Neuronal stem cell (in vitro differentiated cells): Measurements from ENCODE around the gene NPFFR2.

ENCODE experiments used
- DNase-seq: peaks from one replicate; pipeline ENCODE4 v3.0.0-alpha.2; 2013; ENCODE audit warnings: low spot score
- H2AFZ ChIP-seq: one replicate; pipeline ENCODE4 v1.6.1; 2013; ENCODE audit warnings: mild to moderate bottlenecking, low read length, inconsistent platforms
- H2AK5ac ChIP-seq: 2 replicates; pipeline ENCODE4 v1.6.1; 2013; ENCODE audit warnings: low read depth, mild to moderate bottlenecking, inconsistent platforms, low read length, moderate library complexity, mixed read lengths
- H2BK120ac ChIP-seq: 2 replicates; pipeline ENCODE4 v1.6.1; 2013; ENCODE audit warnings: low read depth, mild to moderate bottlenecking, inconsistent platforms, low read length, moderate library complexity, mixed read lengths
- H2BK12ac ChIP-seq: one replicate; pipeline ENCODE4 v1.6.1; 2013; ENCODE audit warnings: low read length, inconsistent platforms
- H2BK15ac ChIP-seq: 2 replicates; pipeline ENCODE4 v1.6.1; 2013; ENCODE audit warnings: mild to moderate bottlenecking, low read length, inconsistent platforms, mixed read lengths
- H2BK5ac ChIP-seq: one replicate; pipeline ENCODE4 v1.6.1; 2013; ENCODE audit warnings: inconsistent platforms, mild to moderate bottlenecking, low read length, moderate library complexity
- H3K14ac ChIP-seq: one replicate; pipeline ENCODE4 v1.6.1; 2013; ENCODE audit warnings: low read length, inconsistent platforms
- H3K18ac ChIP-seq: 2 replicates; pipeline ENCODE4 v1.6.1; 2013; ENCODE audit warnings: low read length, inconsistent platforms
- H3K23ac ChIP-seq: 2 replicates; pipeline ENCODE4 v1.6.1; 2013; ENCODE audit warnings: low read depth, mild to moderate bottlenecking, mixed read lengths, low read length, inconsistent platforms; ENCODE audit not compliant: poor library complexity
- H3K27ac ChIP-seq: replicated peaks from 3 replicates; pipeline ENCODE4 v1.5.1; 2013; ENCODE audit warnings: low read length, inconsistent platforms
- H3K27me3 ChIP-seq, 3 experiments: 2 replicates each; pipeline ENCODE4 v1.6.1; 2013; ENCODE audit warnings: low read length in 3 of 3, mild to moderate bottlenecking in 2 of 3, inconsistent platforms in 1 of 3, low read depth in 1 of 3, mixed read lengths in 1 of 3, moderate library complexity in 1 of 3; ENCODE audit not compliant: control insufficient read depth in 3 of 3, insufficient read depth in 3 of 3
- H3K36me3 ChIP-seq, 2 donors: replicated peaks in 1 of 2; 2 replicates each; pipeline ENCODE4 v1.6.1; 2013; ENCODE audit warnings: low read length in 2 of 2; ENCODE audit not compliant: control insufficient read depth in 2 of 2, insufficient read depth in 2 of 2
- H3K4ac ChIP-seq: 2 replicates; pipeline ENCODE4 v1.6.1; 2013; ENCODE audit warnings: inconsistent platforms, mild to moderate bottlenecking, low read length, moderate library complexity
- H3K4me1 ChIP-seq, 2 donors: 1 replicate in 1 of 2; 2 replicates in 1 of 2; pipeline ENCODE4 v1.6.1; 2013; ENCODE audit warnings: low read length in 2 of 2, low read depth in 1 of 2; ENCODE audit not compliant: control insufficient read depth in 2 of 2, insufficient read depth in 1 of 2
- H3K4me2 ChIP-seq: one replicate; pipeline ENCODE4 v1.6.1; 2013; ENCODE audit warnings: mild to moderate bottlenecking, low read length, inconsistent platforms; ENCODE audit not compliant: insufficient read depth, poor library complexity, severe bottlenecking
- H3K4me3 ChIP-seq, 2 donors: 2 replicates each; pipeline ENCODE4 v1.5.1; 2013; ENCODE audit warnings: low read length in 2 of 2, mild to moderate bottlenecking in 2 of 2, inconsistent platforms in 1 of 2, moderate library complexity in 1 of 2
- H3K79me1 ChIP-seq: one replicate; pipeline ENCODE4 v1.6.1; 2013; ENCODE audit warnings: low read depth, mild to moderate bottlenecking, inconsistent platforms, low read length, moderate library complexity
- H3K9ac ChIP-seq: one replicate; pipeline ENCODE4 v1.6.1; 2013; ENCODE audit warnings: mild to moderate bottlenecking, low read depth, low read length, inconsistent platforms; ENCODE audit not compliant: poor library complexity
- H3K9me3 ChIP-seq, 2 donors: replicated peaks in 1 of 2; 2 replicates each; pipeline versions ENCODE3 to v1.6.1; 2013; ENCODE audit warnings: low read length in 2 of 2, mild to moderate bottlenecking in 2 of 2, inconsistent platforms in 1 of 2, low read depth in 1 of 2, mixed read lengths in 1 of 2, moderate library complexity in 1 of 2; ENCODE audit not compliant: control insufficient read depth in 2 of 2, insufficient read depth in 1 of 2
- H4K8ac ChIP-seq: one replicate; pipeline ENCODE4 v1.6.1; 2013; ENCODE audit warnings: low read depth, mild to moderate bottlenecking, inconsistent platforms, low read length, moderate library complexity
- H4K91ac ChIP-seq: one replicate; pipeline ENCODE4 v1.6.1; 2013; ENCODE audit warnings: low read length, low read depth, mild to moderate bottlenecking, inconsistent platforms; ENCODE audit not compliant: poor library complexity
- WGBS, 2 donors: extraction: QIAGEN DNeasy Blood & Tissue Kit; methylation state at CpG; one replicate each; pipeline ENCODE4 v1.1.7; 2013; ENCODE audit warnings: missing lambda C conversion rate in 2 of 2, mixed read lengths in 1 of 2; ENCODE audit not compliant: insufficient read length in 2 of 2, insufficient replicate concordance in 1 of 2; ENCODE audit errors: extremely low coverage in 2 of 2; 5-methylcytosine and 5-hydroxymethylcytosine counted together

The NPFFR2 gene

GRCh38 chr4:72022553-72022952, 9.2 kb upstream of the NPFFR2 start:
- Histone ChIP-seq H3K27me3 (no peaks in the 10 kb centered on the region), H4K91ac (no peak overlapping the region), H3K9ac (no peak overlapping the region), H4K8ac (no peak overlapping the region), H3K4me2 (no peak overlapping the region), H2BK12ac (no peak overlapping the region), H2BK120ac (no peak overlapping the region), H3K4ac (no peak overlapping the region), H3K36me3 (no peaks in the 10 kb centered on the region), H3K18ac (no peak overlapping the region), H3K23ac (no peak overlapping the region), H2BK5ac (no peak overlapping the region), H3K9me3 (no peaks in the 10 kb centered on the region), H3K79me1 (no peaks in the 10 kb centered on the region), H3K4me3 (no peak overlapping the region), H2AK5ac (no peak overlapping the region), H3K14ac (no peak overlapping the region), H2AFZ (no peak overlapping the region), H3K4me1 (no peaks in the 10 kb centered on the region), H2BK15ac (no peak overlapping the region), H3K27ac (no peak overlapping the region)
- no CpG with 5 or more reads among the region's 1 CpG for WGBS, 2 donors
- DNase-seq = no peak

- H3K18ac ChIP-seq = no peak overlapping the region
- no peak overlapping the region for H4K91ac ChIP-seq
- H3K23ac ChIP-seq = no peak overlapping the region
- H2AFZ ChIP-seq = no peak overlapping the region
- H3K27me3 ChIP-seq = no peaks in the 10 kb centered on the region
- H2BK120ac ChIP-seq = no peak overlapping the region
- DNase-seq = no peak
- no peak overlapping the region for H2BK15ac ChIP-seq
- no peak overlapping the region for H3K9ac ChIP-seq
- H2BK12ac ChIP-seq = no peak overlapping the region
- no peaks in the 10 kb centered on the region for H3K36me3 ChIP-seq
- no peak overlapping the region for H3K27ac ChIP-seq
- H2AK5ac ChIP-seq = no peak overlapping the region
- H3K14ac ChIP-seq = no peak overlapping the region
- no peaks in the 10 kb centered on the region for H3K4me1 ChIP-seq
- H3K79me1 ChIP-seq = no peaks in the 10 kb centered on the region
- no peak overlapping the region for H3K4ac ChIP-seq
- no peak overlapping the region for H2BK5ac ChIP-seq
- H3K9me3 ChIP-seq = no peaks in the 10 kb centered on the region
- H3K4me2 ChIP-seq = no peak overlapping the region
- no peak overlapping the region for H4K8ac ChIP-seq
- no peak overlapping the region for H3K4me3 ChIP-seq
Observed at GRCh38 chr4:72055566-72055965, 23.8 kb downstream of the NPFFR2 start.

- WGBS, 2 donors = no CpG with 5 or more reads among the region's 2 CpGs
- Histone ChIP-seq H3K4me1 (no peaks in the 10 kb centered on the region), H3K9ac (no peak overlapping the region), H2BK15ac (no peak overlapping the region), H3K79me1 (no peaks in the 10 kb centered on the region), H2AFZ (no peak overlapping the region), H3K4me2 (no peak overlapping the region), H2AK5ac (no peak overlapping the region), H3K23ac (no peak overlapping the region), H3K36me3 (no peaks in the 10 kb centered on the region), H4K91ac (no peak overlapping the region), H3K9me3 (no peaks in the 10 kb centered on the region), H3K18ac (no peak overlapping the region), H3K27ac (no peak overlapping the region), H2BK5ac (no peak overlapping the region), H2BK120ac (no peak overlapping the region), H3K14ac (no peak overlapping the region), H4K8ac (no peak overlapping the region), H3K27me3 (no peaks in the 10 kb centered on the region), H3K4ac (no peak overlapping the region), H2BK12ac (no peak overlapping the region), H3K4me3 (no peak overlapping the region)
- no peak for DNase-seq
Observed at GRCh38 chr4:72063726-72064125, 31.9 kb downstream of the NPFFR2 start.

- no peak overlapping the region for H2BK12ac ChIP-seq
- H3K27ac ChIP-seq = no peak overlapping the region
- H3K18ac ChIP-seq = no peak overlapping the region
- no peak overlapping the region for H3K4me2 ChIP-seq
- no peak overlapping the region for H3K14ac ChIP-seq
- H2AFZ ChIP-seq = no peak overlapping the region
- H3K79me1 ChIP-seq = no peaks in the 10 kb centered on the region
- no peaks in the 10 kb centered on the region for H3K9me3 ChIP-seq
- H3K4ac ChIP-seq = no peak overlapping the region
- DNase-seq = no peak
- no peaks in the 10 kb centered on the region for H3K27me3 ChIP-seq
- no peak overlapping the region for H2BK5ac ChIP-seq
- no peak overlapping the region for H4K8ac ChIP-seq
- no peak overlapping the region for H3K23ac ChIP-seq
- no peak overlapping the region for H3K4me3 ChIP-seq
- WGBS, 2 donors = no CpG with 5 or more reads among the region's 7 CpGs
- H2AK5ac ChIP-seq = no peak overlapping the region
- H3K36me3 ChIP-seq = no peaks in the 10 kb centered on the region
- no peaks in the 10 kb centered on the region for H3K4me1 ChIP-seq
- no peak overlapping the region for H2BK120ac ChIP-seq
- H3K9ac ChIP-seq = no peak overlapping the region
- H4K91ac ChIP-seq = no peak overlapping the region
- no peak overlapping the region for H2BK15ac ChIP-seq
Observed at GRCh38 chr4:72067051-72067450, 35.3 kb downstream of the NPFFR2 start.
